Upper lobe of right lung (tissue), 1 donor: ENCODE results near the gene NKD1. TPM values are rescaled to one million over a fixed set of nuclear protein-coding genes. Genes with fewer than 3 reads are reported as not detected.
"Not testable (repeated sequence)": the region's sequence is repeated elsewhere in the genome, so short reads cannot be mapped to it uniquely, and the experiment has no call there.

Experiments used
- ATAC-seq: fragments of 200-7000 bp; cut with Tn5 transposase; one replicate; pipeline ENCODE4 v1.9.1; 2020; ENCODE audit warnings: mild to moderate bottlenecking, moderate library complexity
- DNase-seq: peaks from one replicate; pipeline ENCODE4 v3.0.0-alpha.2; 2020
- H3K27ac ChIP-seq: fragments of 200-600 bp; one replicate; pipeline ENCODE4 v1.8.0; 2022
- H3K27me3 ChIP-seq: fragments of 200-600 bp; one replicate; pipeline ENCODE4 v1.8.0; 2022; ENCODE audit warnings: mild to moderate bottlenecking
- H3K36me3 ChIP-seq: fragments of 200-600 bp; one replicate; pipeline ENCODE4 v1.8.0; 2022
- H3K4me1 ChIP-seq: fragments of 200-600 bp; one replicate; pipeline ENCODE4 v1.8.0; 2022
- H3K4me3 ChIP-seq: fragments of 200-600 bp; one replicate; pipeline ENCODE4 v1.8.0; 2022; ENCODE audit warnings: mild to moderate bottlenecking
- H3K9me3 ChIP-seq: fragments of 200-600 bp; one replicate; pipeline ENCODE4 v1.8.0; 2022
- CTCF ChIP-seq: fragments of 200-600 bp; IDR thresholded peaks from one replicate; pipeline ENCODE4 v1.8.0; 2022; ENCODE audit warnings: antibody characterized with exemption
- intact Hi-C: fragments of 100-400 bp; cut with DNase I; formaldehyde crosslinking; loops from one replicate; pipeline ENCODE4 v1.11.0; 2022
- total RNA-seq: library from RNA; stranded (reverse); fragmentation: NEBNext Ultra II Directional; extraction: Animal tissue kit (Norgen Biotek cat#: 25700); gene quantifications from one replicate; pipeline ENCODE4 v1.2.1, GENCODE V29; 2021
- donor health status: DM: no; HTN: yes; CAD: no; lungs with severe emphysema.

NKD1 gene
- total RNA-seq, 1 donor from 2014 or later: 47.2 TPM

GRCh38 chr16:50532576-50532975 lies 15.6 kb upstream of the NKD1 start:
- ATAC-seq (no peak), DNase-seq (no peak)
- H3K4me3 ChIP-seq: no peak overlapping the region
- intact Hi-C loops: no loop called here
- no peaks in the 10 kb centered on the region for H3K36me3 ChIP-seq
- no peak overlapping the region for H3K27ac ChIP-seq
- H3K27me3 ChIP-seq: no peaks in the 10 kb centered on the region
- no peak for TF ChIP-seq CTCF
- H3K4me1 ChIP-seq: no peaks in the 10 kb centered on the region
- no peaks in the 10 kb centered on the region for H3K9me3 ChIP-seq

GRCh38 chr16:50533317-50533716 lies 14.9 kb upstream of the NKD1 start:
- DNase-seq (no peak), ATAC-seq (no peak)
- Histone ChIP-seq H3K27me3 (no peaks in the 10 kb centered on the region), H3K27ac (no peak overlapping the region), H3K36me3 (no peaks in the 10 kb centered on the region), H3K9me3 (no peaks in the 10 kb centered on the region), H3K4me1 (no peaks in the 10 kb centered on the region), H3K4me3 (no peak overlapping the region)
- no peak for TF ChIP-seq CTCF
- intact Hi-C loops: no loop called here

GRCh38 chr16:50534091-50534490 lies 14.1 kb upstream of the NKD1 start:
- Histone ChIP-seq H3K4me3 (no peak overlapping the region), H3K9me3 (no peaks in the 10 kb centered on the region), H3K27me3 (no peaks in the 10 kb centered on the region), H3K4me1 (no peaks in the 10 kb centered on the region), H3K27ac (no peak overlapping the region), H3K36me3 (no peaks in the 10 kb centered on the region)
- DNase-seq (no peak), ATAC-seq (no peak)
- intact Hi-C loops: no loop called here
- no peak for TF ChIP-seq CTCF

- Histone ChIP-seq H3K27me3 (no peaks in the 10 kb centered on the region), H3K27ac (no peak overlapping the region), H3K9me3 (no peaks in the 10 kb centered on the region), H3K36me3 (no peaks in the 10 kb centered on the region), H3K4me3 (no peak overlapping the region), H3K4me1 (no peaks in the 10 kb centered on the region)
- ATAC-seq (no peak), DNase-seq (no peak)
- no peak for TF ChIP-seq CTCF
- intact Hi-C loops: no loop called here
Observed at GRCh38 chr16:50534556-50534955, 13.6 kb upstream of the NKD1 start.

GRCh38 chr16:50534958-50535357 lies 13.2 kb upstream of the NKD1 start:
- Histone ChIP-seq H3K36me3 (no peaks in the 10 kb centered on the region), H3K27ac (no peak overlapping the region), H3K4me1 (no peaks in the 10 kb centered on the region), H3K4me3 (no peak overlapping the region), H3K27me3 (no peaks in the 10 kb centered on the region), H3K9me3 (no peaks in the 10 kb centered on the region)
- no peak for DNase-seq
- ATAC-seq: no peak
- intact Hi-C loops: no loop called here
- no peak for TF ChIP-seq CTCF

GRCh38 chr16:50535506-50536257 lies 12.5 kb upstream of the NKD1 start:
- H3K4me3 ChIP-seq: no peak overlapping the region
- H3K27me3 ChIP-seq: no peaks in the 10 kb centered on the region
- TF ChIP-seq CTCF: no peak
- H3K4me1 ChIP-seq: no peaks in the 10 kb centered on the region
- DNase-seq: no peak
- H3K9me3 ChIP-seq: no peaks in the 10 kb centered on the region
- no peaks in the 10 kb centered on the region for H3K36me3 ChIP-seq
- intact Hi-C loops: no loop called here
- no peak for ATAC-seq
- no peak overlapping the region for H3K27ac ChIP-seq

GRCh38 chr16:50536258-50536645 lies 11.9 kb upstream of the NKD1 start:
- ATAC-seq, intact Hi-C loops, DNase-seq, H3K27ac ChIP-seq, H3K4me3 ChIP-seq, H3K4me1 ChIP-seq, H3K36me3 ChIP-seq, H3K9me3 ChIP-seq, H3K27me3 ChIP-seq: not testable (repeated sequence)
